GM19099 (cell line): Measurements from ENCODE around the gene CAV1.

Source experiments
- POLR2A ChIP-seq: IDR thresholded peaks from 3 replicates; pipeline ENCODE4 v1.6.1; 2011; ENCODE audit warnings: low read depth; ENCODE audit not compliant: insufficient read length; ENCODE audit errors: extremely low read depth

Gene CAV1

GRCh38 chr7:116574025-116574822 lies 49.4 kb downstream of the CAV1 start:
- TF ChIP-seq POLR2A, result no peak

- TF ChIP-seq POLR2A, result no peak
Measured at GRCh38 chr7:116575853-116576252, 51.0 kb downstream of the CAV1 start.

GRCh38 chr7:116576350-116577319 lies 51.8 kb downstream of the CAV1 start:
- no peak for TF ChIP-seq POLR2A

- no peak for TF ChIP-seq POLR2A
Measured at GRCh38 chr7:116577320-116577871, 52.6 kb downstream of the CAV1 start.

- no peak for TF ChIP-seq POLR2A
Measured at GRCh38 chr7:116578526-116578925, 53.7 kb downstream of the CAV1 start.

- no peak for TF ChIP-seq POLR2A
Measured at GRCh38 chr7:116579322-116579721, 54.5 kb downstream of the CAV1 start.

GRCh38 chr7:116579835-116580234 lies 55.0 kb downstream of the CAV1 start:
- TF ChIP-seq POLR2A, result no peak

GRCh38 chr7:116582164-116582732 lies 57.4 kb downstream of the CAV1 start:
- TF ChIP-seq POLR2A, result no peak

- no peak for TF ChIP-seq POLR2A
Measured at GRCh38 chr7:116582806-116583444, 58.1 kb downstream of the CAV1 start.

GRCh38 chr7:116583653-116584052 lies 58.8 kb downstream of the CAV1 start:
- TF ChIP-seq POLR2A, result no peak

GRCh38 chr7:116584721-116585120 lies 59.9 kb downstream of the CAV1 start:
- TF ChIP-seq POLR2A, result no peak

- no peak for TF ChIP-seq POLR2A
Measured at GRCh38 chr7:116585392-116585791, 60.6 kb downstream of the CAV1 start.

- TF ChIP-seq POLR2A, result no peak
Measured at GRCh38 chr7:116585967-116586366, 61.1 kb downstream of the CAV1 start.

- no peak for TF ChIP-seq POLR2A
Measured at GRCh38 chr7:116588225-116588624, 63.4 kb downstream of the CAV1 start.
